Endothelial cell of umbilical vein (primary cell): ENCODE data around the gene TSACC. TPM values are rescaled to one million over a fixed set of nuclear protein-coding genes. Genes with fewer than 3 reads are reported as not detected.

ENCODE experiments used
- BruUV-seq: library from RNA; stranded (reverse); fragments of 400-500 nt; replicated peaks from 2 replicates; lab custom pipeline; 2021; lab: Mats Ljungman, UMichigan
- CTCF ChIA-PET: fragments of 300-600, 350-600 bp; sonication (Branson Sonifier 250); formaldehyde crosslinking; loops from one replicate; lab custom pipeline; 2021; ENCODE audit warnings: antibody characterized with exemption, inconsistent platforms; lab: Charles Lee
- POLR2A ChIA-PET: fragments of 300-600, 350-600 bp; sonication (Branson Sonifier 250); formaldehyde crosslinking; loops from one replicate; lab custom pipeline; 2021; ENCODE audit warnings: antibody characterized with exemption, inconsistent platforms; lab: Charles Lee
- DNase-seq: peaks from one replicate; pipeline ENCODE4 v3.0.0-alpha.2; 2011; ENCODE audit warnings: low read depth, low spot score
- FAIRE-seq: peaks from 2 replicates; lab custom pipeline; 2011; peaks lifted over from hg19 to GRCh38; lab: Jason Lieb, UNC
- H2AFZ ChIP-seq: 2 replicates; pipeline ENCODE4 v1.6.0; 2012; ENCODE audit warnings: low read depth, low read length, control low read depth, inconsistent platforms
- H3K27ac ChIP-seq: 2 replicates; pipeline ENCODE4 v1.5.1; 2011; ENCODE audit warnings: low read depth, mild to moderate bottlenecking, control low read depth, low read length, moderate library complexity; ENCODE audit not compliant: insufficient read depth
- H3K27me3 ChIP-seq, 2 experiments: 2 replicates each; pipeline versions ENCODE4 v1.6.0 to v1.6.1; 2011; ENCODE audit warnings: low read length in 2 of 2, mixed read lengths in 1 of 2; ENCODE audit not compliant: control insufficient read depth in 2 of 2, insufficient read depth in 2 of 2
- H3K36me3 ChIP-seq, 2 experiments: 2 replicates in 1 of 2; 3 replicates in 1 of 2; pipeline ENCODE4 v1.5.1; 2011; ENCODE audit warnings: low read length in 2 of 2, mild to moderate bottlenecking in 1 of 2, moderate library complexity in 1 of 2; ENCODE audit not compliant: control insufficient read depth in 2 of 2, insufficient read depth in 2 of 2; ENCODE audit errors: extremely low read depth in 1 of 2
- H3K4me1 ChIP-seq: 3 replicates; pipeline ENCODE4 v1.5.1; 2011; ENCODE audit warnings: mild to moderate bottlenecking, low read length; ENCODE audit not compliant: control insufficient read depth, insufficient read depth; ENCODE audit errors: extremely low read depth
- H3K4me2 ChIP-seq: 2 replicates; pipeline ENCODE4 v1.6.1; 2011; ENCODE audit warnings: low read length, control low read depth, mixed read lengths; ENCODE audit not compliant: insufficient read depth
- H3K4me3 ChIP-seq, 3 experiments: fragments of 200-600 bp in 1 of 3; sonication (generic), shearing (Covaris generic) in 1 of 3; replicated peaks in 1 of 3; 2 replicates each; pipeline ENCODE4 v1.5.1; 2011 to 2016; ENCODE audit warnings: control low read depth in 3 of 3, low read length in 3 of 3, mild to moderate bottlenecking in 2 of 3, inconsistent platforms in 1 of 3, low read depth in 1 of 3, moderate library complexity in 1 of 3; ENCODE audit not compliant: insufficient read depth in 1 of 3
- H3K79me2 ChIP-seq: 2 replicates; pipeline ENCODE4 v1.6.0; 2012; ENCODE audit warnings: low read length, inconsistent platforms; ENCODE audit not compliant: control insufficient read depth, insufficient read depth
- H3K9ac ChIP-seq: replicated peaks from 2 replicates; pipeline ENCODE3; 2011; ENCODE audit warnings: low read length, control low read depth; ENCODE audit not compliant: insufficient read depth; ENCODE audit errors: extremely low read depth
- H3K9me1 ChIP-seq: replicated peaks from 3 replicates; pipeline ENCODE4 v1.6.0; 2011; ENCODE audit warnings: mild to moderate bottlenecking, low read length; ENCODE audit not compliant: control insufficient read depth, insufficient read depth; ENCODE audit errors: extremely low read depth
- H3K9me3 ChIP-seq: replicated peaks from 2 replicates; pipeline ENCODE4 v1.5.1; 2012; ENCODE audit warnings: low read length, inconsistent platforms; ENCODE audit not compliant: control insufficient read depth, insufficient read depth
- H4K20me1 ChIP-seq: replicated peaks from 2 replicates; pipeline ENCODE3; 2011; ENCODE audit warnings: mild to moderate bottlenecking, low read length; ENCODE audit not compliant: control insufficient read depth, insufficient read depth; ENCODE audit errors: extremely low read depth
- CTCF ChIP-seq, 2 donors: IDR thresholded peaks; 1 replicate in 1 of 2; 2 replicates in 1 of 2; pipeline ENCODE4 v1.5.1; 2011; ENCODE audit warnings: low read length in 2 of 2, mild to moderate bottlenecking in 2 of 2, moderate library complexity in 2 of 2, control low read depth in 1 of 2, inconsistent platforms in 1 of 2, low read depth in 1 of 2; ENCODE audit not compliant: insufficient read depth in 1 of 2; ENCODE audit errors: extremely low read depth in 1 of 2
- EZH2 ChIP-seq: IDR thresholded peaks from 2 replicates; pipeline ENCODE4 v1.6.1; 2012; ENCODE audit warnings: borderline replicate concordance, low read depth, mild to moderate bottlenecking, moderate library complexity, low read length, inconsistent platforms; ENCODE audit not compliant: severe bottlenecking
- FOS ChIP-seq: IDR thresholded peaks from 2 replicates; pipeline ENCODE4 v1.6.1; 2011; ENCODE audit warnings: mild to moderate bottlenecking, low read length, moderate library complexity, borderline replicate concordance; ENCODE audit not compliant: insufficient read depth
- GATA2 ChIP-seq: IDR thresholded peaks from 2 replicates; pipeline ENCODE4 v1.7.0; 2011; ENCODE audit warnings: low read depth, mild to moderate bottlenecking, moderate library complexity, mixed read lengths, low read length; ENCODE audit not compliant: insufficient read length, insufficient read depth
- JUN ChIP-seq: IDR thresholded peaks from 2 replicates; pipeline ENCODE4 v1.6.1; 2011; ENCODE audit warnings: borderline replicate concordance, low read depth; ENCODE audit not compliant: insufficient read length, insufficient read depth
- MAX ChIP-seq: IDR thresholded peaks from 2 replicates; pipeline ENCODE4 v1.6.1; 2011; ENCODE audit not compliant: insufficient read depth, insufficient read length
- MYC ChIP-seq: IDR thresholded peaks from one replicate; pipeline ENCODE4 v1.6.1; 2011; ENCODE audit warnings: mild to moderate bottlenecking, low read depth, low read length
- POLR2A ChIP-seq: IDR thresholded peaks from 2 replicates; pipeline ENCODE4 v1.6.1; 2012; ENCODE audit warnings: low read depth, mild to moderate bottlenecking, control low read depth, low read length
- dilution Hi-C: fragments of 300-500 bp; cut with MboI; formaldehyde crosslinking; loops from one replicate; pipeline ENCODE4 v1.15.0; 2019; ENCODE audit warnings: low sequenced_read_pairs; ENCODE audit not compliant: extremely low pct_ligation_motif_present
- intact Hi-C: fragments of 100-400 bp; cut with micrococcal nuclease; formaldehyde crosslinking; loops from one replicate; pipeline ENCODE4 v1.10.0; 2022
- polyA plus RNA-seq, 4 experiments: library from polyadenylated mRNA; depleted of rRNA in 3 of 4; stranded (reverse) in 3 of 4; unstranded in 1 of 4; fragments of >200 nt; gene quantifications; 2 replicates each; pipeline versions ENCODE4 v1.2.1 to v1.2.3, GENCODE V29; 2011 to 2012; ENCODE audit warnings: missing spikeins in 1 of 4
- total RNA-seq: library from RNA; stranded (reverse); gene quantifications from 2 replicates; pipeline ENCODE4 v1.2.3, GENCODE V29; 2021

TSACC gene
- total and polyA plus RNA-seq, 2 donors (not counting 3 experiments of a cell fraction or from before 2014, with no cell fraction given): 0.69 to 0.94 TPM

GRCh38 chr1:156368157-156368658 is 29.9 kb downstream of the TSACC start:
- intact Hi-C loops: no loop called here
- Histone ChIP-seq H3K9ac (no peak overlapping the region), H3K9me1 (no peaks in the 10 kb centered on the region), H3K79me2 (no peaks in the 10 kb centered on the region), H4K20me1 (no peaks in the 10 kb centered on the region), H3K4me3 (no peak overlapping the region), H2AFZ (no peak overlapping the region), H3K27ac (no peak overlapping the region), H3K4me1 (peaks cover 6% of the 10 kb centered on the region), H3K27me3 (peaks cover 23 to 45% of the 10 kb centered on the region in 2 experiments), H3K9me3 (no peaks in the 10 kb centered on the region), H3K4me2 (no peak overlapping the region), H3K36me3 (no peaks in the 10 kb centered on the region)
- dilution Hi-C loops: no loop called here
- CTCF ChIA-PET: interaction anchor here (1.4 kb wide), 1 partner anchor 18 kb away, joined by 6 read pairs; no protein-coding TSS in a partner anchor
- BruUV-seq: no TSS peak
- TF ChIP-seq FOS: no peak
- no peak for TF ChIP-seq EZH2
- no peak for TF ChIP-seq JUN
- no peak for TF ChIP-seq MAX
- no peak for TF ChIP-seq GATA2
- TF ChIP-seq CTCF (IDR thresholded peaks at IDR 0.05; ENCODE audit: extremely low read depth in 1 of 2, insufficient read depth in 1 of 2, low read depth in 1 of 2, low read length in 2 of 2): no peak
- TF ChIP-seq POLR2A: no peak
- no peak for TF ChIP-seq MYC
- FAIRE-seq (no peak), DNase-seq (no peak)
- POLR2A ChIA-PET: no interaction called here
